Lower lobe of right lung (tissue), 2 donors: ENCODE measurements around the gene SLC52A1. TPM values are rescaled to one million over a fixed set of nuclear protein-coding genes. Genes with fewer than 3 reads are reported as not detected.

Source experiments
- ATAC-seq, 2 donors: fragments of 200-7000 bp; cut with Tn5 transposase; one replicate each; pipeline ENCODE4 v1.9.1; 2020 to 2022; ENCODE audit warnings: mild to moderate bottlenecking in 2 of 2, moderate library complexity in 2 of 2
- DNase-seq: peaks from one replicate; pipeline ENCODE4 v3.0.0-alpha.2; 2020
- H3K27ac ChIP-seq: fragments of 200-600 bp; one replicate; pipeline ENCODE4 v1.8.0; 2022
- H3K27me3 ChIP-seq: fragments of 200-600 bp; one replicate; pipeline ENCODE4 v1.8.0; 2022; ENCODE audit warnings: low read depth
- H3K36me3 ChIP-seq: fragments of 200-600 bp; one replicate; pipeline ENCODE4 v1.8.0; 2022; ENCODE audit warnings: mild to moderate bottlenecking
- H3K4me1 ChIP-seq: fragments of 200-600 bp; one replicate; pipeline ENCODE4 v1.8.0; 2022
- H3K4me3 ChIP-seq: fragments of 200-600 bp; one replicate; pipeline ENCODE4 v1.8.0; 2022; ENCODE audit warnings: mild to moderate bottlenecking
- H3K9me3 ChIP-seq: fragments of 200-600 bp; one replicate; pipeline ENCODE4 v1.8.0; 2022
- CTCF ChIP-seq: fragments of 200-600 bp; IDR thresholded peaks from one replicate; pipeline ENCODE4 v1.8.0; 2022; ENCODE audit warnings: antibody characterized with exemption, mild to moderate bottlenecking
- intact Hi-C: fragments of 100-400 bp; cut with DNase I; formaldehyde crosslinking; loops from one replicate; pipeline ENCODE4 v1.11.0; 2022
- total RNA-seq: library from RNA; stranded (reverse); fragmentation: NEBNext Ultra II Directional; extraction: Animal tissue kit (Norgen Biotek cat#: 25700); gene quantifications from one replicate; pipeline ENCODE4 v1.2.1, GENCODE V29; 2021
- donor health status: DM: no; HTN: yes; CAD: no; lungs with severe emphysema.

SLC52A1 gene
- total RNA-seq, 1 donor from 2014 or later: 0.86 TPM

GRCh38 chr17:4986951-4987766, 48.1 kb downstream of the SLC52A1 start, which contains the start of gene CAMTA2:
Gene CAMTA2, minus strand, starts transcription at chr17:4987675. Its CDS starts 1,453 bp downstream, at chr17:4986222.
- H3K27ac ChIP-seq: peak within 1 kb of the TSS; percentile 96
- peak; percentile 94 for DNase-seq
- H3K27me3 ChIP-seq: no peaks in the 10 kb centered on the region
- TF ChIP-seq CTCF: peak; percentile 81
- H3K36me3 ChIP-seq: peaks cover 23% of the 10 kb centered on the region
- H3K4me3 ChIP-seq: peak within 1 kb of the TSS; percentile 97
- ATAC-seq: peak; percentile 95 to 97
- H3K9me3 ChIP-seq: no peaks in the 10 kb centered on the region
- intact Hi-C loops: no loop called here
- H3K4me1 ChIP-seq: peaks cover 30% of the 10 kb centered on the region

- Histone ChIP-seq H3K27ac (peak overlapping the region; percentile 96), H3K27me3 (no peaks in the 10 kb centered on the region), H3K4me1 (peaks cover 30% of the 10 kb centered on the region), H3K9me3 (no peaks in the 10 kb centered on the region), H3K4me3 (peak overlapping the region; percentile 97), H3K36me3 (peaks cover 31% of the 10 kb centered on the region)
- intact Hi-C loops: no loop called here
- DNase-seq (no peak), ATAC-seq (peak in 1 of 2 donors; percentile 1)
- no peak for TF ChIP-seq CTCF
Observed at GRCh38 chr17:4986403-4986802, 48.8 kb downstream of the SLC52A1 start.

Other genes with a start within 250 kb of the SLC52A1 start
- 9.9 TPM for gene VMO1, start 249.1 kb downstream of the SLC52A1 start, total RNA-seq
- not detected for gene GLTPD2, start 246.5 kb downstream of the SLC52A1 start, total RNA-seq
- gene PSMB6, start 239.3 kb downstream of the SLC52A1 start, total RNA-seq: 95.5 TPM
- gene PLD2, start 228.3 kb downstream of the SLC52A1 start, total RNA-seq: 38.4 TPM
- gene MINK1, start 202.1 kb downstream of the SLC52A1 start, total RNA-seq: 155 TPM
- 2.2 TPM for gene C17orf107, start 135.9 kb downstream of the SLC52A1 start, total RNA-seq
- 0.71 TPM for gene CHRNE, start 132.3 kb downstream of the SLC52A1 start, total RNA-seq
- gene GP1BA, start 103.1 kb downstream of the SLC52A1 start, total RNA-seq: 0.92 TPM
- 59.9 TPM for gene SLC25A11, start 95.4 kb downstream of the SLC52A1 start, total RNA-seq
- gene RNF167, start 95.2 kb downstream of the SLC52A1 start, total RNA-seq: 97.5 TPM
- gene PFN1, start 86.9 kb downstream of the SLC52A1 start, total RNA-seq: 528 TPM
- gene ENO3, start 84.3 kb downstream of the SLC52A1 start, total RNA-seq: 8.2 TPM
- gene SPAG7, start 67.6 kb downstream of the SLC52A1 start, total RNA-seq: 56.3 TPM
- 49.9 TPM for gene CAMTA2, start 47.8 kb downstream of the SLC52A1 start, total RNA-seq
- gene INCA1, start 37.9 kb downstream of the SLC52A1 start, total RNA-seq: 1.9 TPM
- 182 TPM for gene KIF1C, start 37.5 kb downstream of the SLC52A1 start, total RNA-seq
- 7.1 TPM for gene ZFP3, start 43.0 kb upstream of the SLC52A1 start, total RNA-seq
- 11.4 TPM for gene ZNF232, start 76.5 kb upstream of the SLC52A1 start, total RNA-seq
- 0.30 TPM for gene USP6, start 80.6 kb upstream of the SLC52A1 start, total RNA-seq
- gene ZNF594, start 156.4 kb upstream of the SLC52A1 start, total RNA-seq: 8.7 TPM
- gene SCIMP, start 199.4 kb upstream of the SLC52A1 start, total RNA-seq: 35.5 TPM
- gene RABEP1, start 246.9 kb upstream of the SLC52A1 start, total RNA-seq: 44.2 TPM